ENCODE data around the gene FRY. TPM values are rescaled to one million over a fixed set of nuclear protein-coding genes. Genes with fewer than 3 reads are reported as not detected.

Gene FRY
- total RNA-seq, 4 donors from 2014 or later = 99.5 to 285 (median 158) TPM

DNA sequence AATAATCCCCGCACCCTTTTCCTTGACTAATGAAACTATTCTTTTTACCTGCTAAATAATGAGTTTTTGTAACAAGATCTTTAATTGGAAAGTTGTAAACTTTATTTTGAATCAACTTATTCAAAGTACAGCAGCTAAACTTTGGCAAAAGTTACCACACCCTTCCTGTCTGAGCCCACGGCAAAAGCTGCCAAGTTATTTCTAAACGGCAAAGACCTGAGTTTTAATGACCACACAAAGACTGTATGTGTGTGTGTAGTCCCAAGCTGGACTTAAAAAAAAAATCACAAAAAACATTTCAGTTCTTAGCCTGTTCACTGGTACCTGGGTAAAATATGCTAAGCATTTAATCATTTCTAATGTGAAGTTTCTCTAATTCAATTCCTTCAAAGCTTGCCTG is 222.8 kb downstream of the FRY start:
- peak overlapping the region; percentile 85 to 97 (median 88) for H3K27ac ChIP-seq
- H3K27me3 ChIP-seq = no peaks in the 10 kb centered on the region
- peak overlapping the region; percentile 46 to 93 for H3K4me3 ChIP-seq
- H3K4me1 ChIP-seq = peaks cover 0 to 43% (median 8%) of the 10 kb centered on the region in 3 donors
- no peaks in the 10 kb centered on the region for H3K9me3 ChIP-seq
- no peak for ATAC-seq
- peaks cover 0 to 12% of the 10 kb centered on the region in 2 donors for H3K36me3 ChIP-seq
- 19 to 22% methylated on average over 3 of the region's 3 CpGs for WGBS, 2 donors (ENCODE audit: low coverage in 1 of 2)
- no peak for TF ChIP-seq EP300 (IDR thresholded peaks at IDR 0.05)
- TF ChIP-seq POLR2AphosphoS5 (IDR thresholded peaks at IDR 0.05) = no peak
- no peak for TF ChIP-seq POLR2A (IDR thresholded peaks at IDR 0.05)
- TF ChIP-seq, protein P1, sequence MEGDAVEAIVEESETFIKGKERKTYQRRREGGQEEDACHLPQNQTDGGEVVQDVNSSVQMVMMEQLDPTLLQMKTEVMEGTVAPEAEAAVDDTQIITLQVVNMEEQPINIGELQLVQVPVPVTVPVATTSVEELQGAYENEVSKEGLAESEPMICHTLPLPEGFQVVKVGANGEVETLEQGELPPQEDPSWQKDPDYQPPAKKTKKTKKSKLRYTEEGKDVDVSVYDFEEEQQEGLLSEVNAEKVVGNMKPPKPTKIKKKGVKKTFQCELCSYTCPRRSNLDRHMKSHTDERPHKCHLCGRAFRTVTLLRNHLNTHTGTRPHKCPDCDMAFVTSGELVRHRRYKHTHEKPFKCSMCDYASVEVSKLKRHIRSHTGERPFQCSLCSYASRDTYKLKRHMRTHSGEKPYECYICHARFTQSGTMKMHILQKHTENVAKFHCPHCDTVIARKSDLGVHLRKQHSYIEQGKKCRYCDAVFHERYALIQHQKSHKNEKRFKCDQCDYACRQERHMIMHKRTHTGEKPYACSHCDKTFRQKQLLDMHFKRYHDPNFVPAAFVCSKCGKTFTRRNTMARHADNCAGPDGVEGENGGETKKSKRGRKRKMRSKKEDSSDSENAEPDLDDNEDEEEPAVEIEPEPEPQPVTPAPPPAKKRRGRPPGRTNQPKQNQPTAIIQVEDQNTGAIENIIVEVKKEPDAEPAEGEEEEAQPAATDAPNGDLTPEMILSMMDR (IDR thresholded peaks at IDR 0.05) = no peak

DNA sequence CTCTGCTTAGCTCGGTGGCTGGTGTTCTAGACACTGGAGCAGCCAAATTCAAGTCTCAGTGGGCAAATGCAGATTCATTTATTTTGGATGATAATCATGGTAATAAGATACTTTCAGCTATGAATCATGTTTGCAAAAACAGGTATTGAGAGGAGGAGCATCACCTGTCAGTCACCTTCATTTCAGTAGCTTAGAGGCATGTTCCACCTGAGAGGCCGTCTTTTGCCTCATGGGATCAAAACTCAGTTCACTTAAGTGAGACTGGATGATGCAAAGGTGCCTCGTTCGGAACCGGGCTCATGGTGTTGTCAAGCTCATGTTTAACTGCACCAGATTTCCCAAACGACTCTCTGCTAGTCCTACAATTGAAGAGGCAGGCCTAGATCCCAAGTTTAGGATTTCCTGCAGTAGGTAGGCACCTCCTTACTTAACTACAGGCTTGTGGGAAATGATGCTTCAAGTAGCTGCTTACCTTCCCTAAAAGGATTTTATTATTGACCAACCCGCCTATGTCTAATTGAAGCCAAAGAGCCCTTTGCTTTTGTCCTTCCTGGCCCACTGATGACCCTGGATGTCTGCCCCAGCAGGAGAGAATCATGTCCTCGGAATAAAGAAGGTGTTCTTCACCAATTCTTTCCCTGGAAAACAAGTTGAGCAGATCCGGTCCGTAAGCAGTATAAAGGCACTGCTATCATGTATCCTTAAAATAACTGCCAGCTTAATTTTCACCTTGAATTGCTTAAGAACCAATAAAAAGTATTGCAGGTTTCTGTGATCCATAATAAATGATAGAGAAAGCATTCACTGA is 223.5 kb downstream of the FRY start:
- peaks cover 0 to 50% (median 8%) of the 10 kb centered on the region in 3 donors for H3K4me1 ChIP-seq
- no peaks in the 10 kb centered on the region for H3K9me3 ChIP-seq
- H3K36me3 ChIP-seq = peaks cover 0 to 5% of the 10 kb centered on the region in 2 donors
- no peak for ATAC-seq
- H3K27me3 ChIP-seq = no peaks in the 10 kb centered on the region
- TF ChIP-seq, protein P1 (IDR thresholded peaks at IDR 0.05) = no peak
- TF ChIP-seq POLR2AphosphoS5 (IDR thresholded peaks at IDR 0.05) (peak; percentile 53), EP300 (IDR thresholded peaks at IDR 0.05) (no peak), POLR2A (IDR thresholded peaks at IDR 0.05) (peak in 1 of 2 donors; percentile 14)
- H3K4me3 ChIP-seq = peak overlapping the region; percentile 46 to 93
- peak overlapping the region; percentile 85 to 97 (median 88) for H3K27ac ChIP-seq
- WGBS, 2 donors (ENCODE audit: low coverage in 1 of 2) = 33 to 50% methylated on average over 9 to 10 of the region's 10 CpGs

DNA sequence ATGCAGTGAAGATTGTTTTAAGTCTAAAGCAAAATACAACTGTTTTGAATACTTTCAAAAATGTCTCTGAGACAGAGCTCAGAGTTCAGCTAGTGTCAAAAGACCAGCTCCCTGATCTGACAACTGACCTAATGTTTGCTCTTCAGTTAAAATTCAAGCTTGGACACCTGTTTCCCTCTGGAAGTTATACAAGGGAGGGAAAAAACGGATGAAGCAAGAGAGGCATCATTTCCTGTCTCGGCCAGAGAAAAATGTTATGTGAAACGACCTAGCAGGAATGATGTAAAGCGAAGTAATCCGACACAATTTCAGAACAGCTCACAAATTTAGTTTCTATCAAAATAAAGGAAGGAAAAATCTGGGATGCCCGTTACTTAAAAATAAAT is 224.1 kb downstream of the FRY start:
- WGBS, 2 donors (ENCODE audit: low coverage in 1 of 2) = 27 to 45% methylated on average over 6 of the region's 6 CpGs
- TF ChIP-seq POLR2AphosphoS5 (IDR thresholded peaks at IDR 0.05) = no peak
- no peak for TF ChIP-seq POLR2A (IDR thresholded peaks at IDR 0.05)
- no peak for TF ChIP-seq EP300 (IDR thresholded peaks at IDR 0.05)
- TF ChIP-seq, protein P1 (IDR thresholded peaks at IDR 0.05) = no peak
- H3K4me3 ChIP-seq = peak overlapping the region; percentile 46 to 93

DNA sequence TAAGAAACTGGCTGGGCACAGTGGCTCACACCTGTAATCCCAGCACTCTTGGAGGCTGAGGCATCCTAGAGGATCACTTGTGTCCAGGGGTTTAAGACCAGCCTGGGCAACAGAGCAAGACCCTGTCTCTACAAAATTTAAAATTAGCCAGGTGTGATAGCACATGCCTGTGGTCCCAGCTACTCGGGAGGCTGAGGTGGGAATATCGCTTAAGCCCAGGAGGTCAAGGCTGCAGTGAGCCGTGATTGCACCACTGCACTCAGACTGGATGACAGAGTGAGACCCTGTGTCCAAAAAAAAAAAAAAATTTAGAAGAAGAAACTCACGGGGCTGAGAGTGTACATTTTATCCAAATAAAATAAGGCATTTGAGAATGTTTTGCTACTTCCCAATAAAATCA is 224.7 kb downstream of the FRY start:
- H3K4me3 ChIP-seq = peak overlapping the region; percentile 46 to 93
- no peak for ATAC-seq
- whole genome bisulfite sequencing, 2 donors (ENCODE audit: low coverage in 1 of 2) = 36 to 60% methylated on average over 1 to 2 of the region's 4 CpGs
- TF ChIP-seq POLR2A (IDR thresholded peaks at IDR 0.05) (no peak), POLR2AphosphoS5 (IDR thresholded peaks at IDR 0.05) (no peak), EP300 (IDR thresholded peaks at IDR 0.05) (no peak)
- TF ChIP-seq, protein P1 (IDR thresholded peaks at IDR 0.05) = no peak
- H3K27me3 ChIP-seq = no peaks in the 10 kb centered on the region
- no peaks in the 10 kb centered on the region for H3K9me3 ChIP-seq
- no peaks in the 10 kb centered on the region for H3K36me3 ChIP-seq
- H3K27ac ChIP-seq = peak overlapping the region; percentile 85 to 97 (median 88)
- peaks cover 8 to 61% (median 11%) of the 10 kb centered on the region in 3 donors for H3K4me1 ChIP-seq

More for the DNA sequence above, 224.1 kb downstream of the FRY start:
- H3K27ac ChIP-seq = peak overlapping the region; percentile 85 to 97 (median 88)
- no peaks in the 10 kb centered on the region for H3K36me3 ChIP-seq
- ATAC-seq = no peak
- H3K27me3 ChIP-seq = no peaks in the 10 kb centered on the region
- no peaks in the 10 kb centered on the region for H3K9me3 ChIP-seq
- H3K4me1 ChIP-seq = peaks cover 3 to 56% (median 8%) of the 10 kb centered on the region in 3 donors

DNA sequence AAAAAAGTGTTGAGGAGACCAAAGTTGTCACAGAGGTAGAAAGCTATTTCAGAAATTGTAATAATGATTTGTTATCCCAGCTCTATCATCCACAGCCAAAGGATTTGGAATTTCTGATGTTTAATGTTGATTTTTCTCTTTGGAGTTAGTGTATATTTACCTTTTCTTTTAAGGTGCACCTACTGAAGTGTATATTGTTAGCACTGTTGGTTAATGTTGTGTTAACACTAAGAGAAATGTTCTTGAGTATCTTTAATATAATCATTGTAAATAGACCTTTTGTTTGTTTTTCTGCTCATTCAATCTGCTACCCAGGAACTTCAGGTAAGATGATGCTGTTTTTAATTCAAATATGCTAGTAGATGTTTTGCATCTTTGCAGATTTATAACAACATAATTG is 226.1 kb downstream of the FRY start:
- Histone ChIP-seq H3K9me3 (no peaks in the 10 kb centered on the region), H3K4me3 (no peak overlapping the region), H3K36me3 (peaks cover 4 to 6% of the 10 kb centered on the region in 2 donors), H3K27ac (peak overlapping the region in 2 of 4 donors; percentile 5 to 85), H3K4me1 (peaks cover 17 to 72% (median 19%) of the 10 kb centered on the region in 3 donors), H3K27me3 (no peaks in the 10 kb centered on the region)
- no peak for TF ChIP-seq POLR2AphosphoS5 (IDR thresholded peaks at IDR 0.05)
- no peak for TF ChIP-seq POLR2A (IDR thresholded peaks at IDR 0.05)
- TF ChIP-seq EP300 (IDR thresholded peaks at IDR 0.05) = no peak
- TF ChIP-seq, protein P1 (IDR thresholded peaks at IDR 0.05) = no peak
- no peak for ATAC-seq

Measured in gastroesophageal sphincter (tissue), 4 donors.